ENCODE data around the gene LGALS3BP.
"Not testable (repeated sequence)": the region's sequence is repeated elsewhere in the genome, so short reads cannot be mapped to it uniquely, and the experiment has no call there.

LGALS3BP gene

GRCh38 chr17:79024901-79025737 lies 45.4 kb upstream of the LGALS3BP start:
- peak overlapping the region; percentile 86 for H3K4me3 ChIP-seq (replicated peaks; ENCODE audit: low read depth, low read length)
- no peak for TF ChIP-seq CTCF (IDR thresholded peaks at IDR 0.05; ENCODE audit: low read length, missing control alignments)
- DNase-seq (ENCODE audit: low read depth), result peak; percentile 45

- TF ChIP-seq CTCF (IDR thresholded peaks at IDR 0.05; ENCODE audit: low read length, missing control alignments), result no peak
- DNase-seq (ENCODE audit: low read depth), result peak; percentile 75
- peak within 1 kb of the TSS; percentile 86 for H3K4me3 ChIP-seq (replicated peaks; ENCODE audit: low read depth, low read length)
Observed at GRCh38 chr17:79023886-79024771, 44.4 kb upstream of the LGALS3BP start, which contains the start of gene C1QTNF1. Gene C1QTNF1 (plus strand): TSS chr17:79024169. CDS start chr17:79043969, 19,800 bp downstream.

- peak; percentile 48 for DNase-seq (ENCODE audit: low read depth)
- H3K4me3 ChIP-seq (replicated peaks; ENCODE audit: low read depth, low read length), result peak overlapping the region; percentile 86
- TF ChIP-seq CTCF (IDR thresholded peaks at IDR 0.05; ENCODE audit: low read length, missing control alignments), result no peak
Observed at GRCh38 chr17:79023180-79023705, 43.5 kb upstream of the LGALS3BP start.

- peak; percentile 98 for DNase-seq (ENCODE audit: low read depth)
- H3K4me3 ChIP-seq (replicated peaks; ENCODE audit: low read depth, low read length), result peak overlapping the region; percentile 86
- TF ChIP-seq CTCF (IDR thresholded peaks at IDR 0.05; ENCODE audit: low read length, missing control alignments), result no peak
Observed at GRCh38 chr17:79022507-79022991, 42.8 kb upstream of the LGALS3BP start.

- DNase-seq (ENCODE audit: low read depth); H3K4me3 ChIP-seq (replicated peaks; ENCODE audit: low read depth, low read length): not testable (repeated sequence)
Observed at GRCh38 chr17:79021929-79022328, 42.2 kb upstream of the LGALS3BP start.

- TF ChIP-seq CTCF (IDR thresholded peaks at IDR 0.05; ENCODE audit: low read length, missing control alignments), result no peak
- DNase-seq (ENCODE audit: low read depth), result peak; percentile 76
- no peak overlapping the region for H3K4me3 ChIP-seq (replicated peaks; ENCODE audit: low read depth, low read length)
Observed at GRCh38 chr17:79020631-79021301, 41.0 kb upstream of the LGALS3BP start.
